Measurements from ENCODE around the gene DR1.

DR1 gene

GRCh38 chr1:93340090-93340489, 5.6 kb upstream of the DR1 start:
- Histone ChIP-seq H3K4me1 (ENCODE audit: control insufficient read depth, insufficient read depth, low read depth, low read length) (peaks cover 3% of the 10 kb centered on the region), H2AK5ac (ENCODE audit: low read length, severe bottlenecking) (no peak overlapping the region), H3K4ac (ENCODE audit: low read depth in 1 of 2, low read length in 2 of 2) (no peak overlapping the region), H2BK120ac (ENCODE audit: low read depth, low read length) (no peak overlapping the region), H3K4me2 (ENCODE audit: low read length, poor library complexity, severe bottlenecking) (no peak overlapping the region), H4K91ac (ENCODE audit: low read length) (no peak overlapping the region), H2BK12ac (ENCODE audit: low read length in 2 of 2) (no peak overlapping the region), H3K79me1 (replicated peaks; ENCODE audit: low read length, poor library complexity, severe bottlenecking) (peaks cover 6% of the 10 kb centered on the region), H2BK15ac (ENCODE audit: low read depth, poor library complexity, severe bottlenecking) (no peak overlapping the region), H3K14ac (ENCODE audit: low read length in 2 of 2) (no peak overlapping the region), H3K9ac (ENCODE audit: low read length) (no peak overlapping the region), H2AFZ (ENCODE audit: low read depth, low read length) (no peak overlapping the region), H3K27me3 (ENCODE audit: control insufficient read depth in 1 of 2, insufficient read depth in 1 of 2, low read length in 2 of 2) (no peaks in the 10 kb centered on the region), H4K8ac (ENCODE audit: low read length) (no peak overlapping the region), H3K18ac (ENCODE audit: low read depth in 1 of 2, low read length in 2 of 2) (no peak overlapping the region), H2BK5ac (ENCODE audit: low read depth, low read length, poor library complexity, severe bottlenecking) (no peak overlapping the region), H3K27ac (ENCODE audit: low read length, poor library complexity, severe bottlenecking) (no peak overlapping the region), H3K36me3 (ENCODE audit: control insufficient read depth in 1 of 2, insufficient read depth in 2 of 2, low read depth in 1 of 2, low read length in 2 of 2) (peaks cover 0 to 30% of the 10 kb centered on the region in 2 experiments), H3K4me3 (ENCODE audit: insufficient read depth in 1 of 2, low read depth in 1 of 2, low read length in 2 of 2) (no peak overlapping the region), H3K9me3 (ENCODE audit: control insufficient read depth, low read length) (no peaks in the 10 kb centered on the region), H3K23ac (ENCODE audit: low read length in 2 of 2) (no peak overlapping the region)
- DNase-seq: no peak

GRCh38 chr1:93344484-93344883, 1.2 kb upstream of the DR1 start:
- no peak overlapping the region for H3K4ac ChIP-seq (ENCODE audit: low read depth in 1 of 2, low read length in 2 of 2)
- no peak for DNase-seq
- no peak overlapping the region for H2BK15ac ChIP-seq (ENCODE audit: low read depth, poor library complexity, severe bottlenecking)
- no peak overlapping the region for H4K8ac ChIP-seq (ENCODE audit: low read length)
- peaks cover 2% of the 10 kb centered on the region for H3K4me1 ChIP-seq (ENCODE audit: control insufficient read depth, insufficient read depth, low read depth, low read length)
- no peak overlapping the region for H3K18ac ChIP-seq (ENCODE audit: low read depth in 1 of 2, low read length in 2 of 2)
- H3K36me3 ChIP-seq (ENCODE audit: control insufficient read depth in 1 of 2, insufficient read depth in 2 of 2, low read depth in 1 of 2, low read length in 2 of 2): no peaks in the 10 kb centered on the region
- no peak overlapping the region for H2AK5ac ChIP-seq (ENCODE audit: low read length, severe bottlenecking)
- no peak overlapping the region for H3K27ac ChIP-seq (ENCODE audit: low read length, poor library complexity, severe bottlenecking)
- no peaks in the 10 kb centered on the region for H3K9me3 ChIP-seq (ENCODE audit: control insufficient read depth, low read length)
- WGBS: 98% methylated on average over 3 of the region's 6 CpGs
- H3K27me3 ChIP-seq (ENCODE audit: control insufficient read depth in 1 of 2, insufficient read depth in 1 of 2, low read length in 2 of 2): no peaks in the 10 kb centered on the region
- H3K79me1 ChIP-seq (replicated peaks; ENCODE audit: low read length, poor library complexity, severe bottlenecking): peaks cover 4% of the 10 kb centered on the region
- no peak overlapping the region for H2BK5ac ChIP-seq (ENCODE audit: low read depth, low read length, poor library complexity, severe bottlenecking)
- no peak overlapping the region for H4K91ac ChIP-seq (ENCODE audit: low read length)
- no peak overlapping the region for H2AFZ ChIP-seq (ENCODE audit: low read depth, low read length)
- no peak overlapping the region for H2BK12ac ChIP-seq (ENCODE audit: low read length in 2 of 2)
- no peak overlapping the region for H3K14ac ChIP-seq (ENCODE audit: low read length in 2 of 2)
- H3K4me3 ChIP-seq (ENCODE audit: insufficient read depth in 1 of 2, low read depth in 1 of 2, low read length in 2 of 2): no peak overlapping the region
- no peak overlapping the region for H3K23ac ChIP-seq (ENCODE audit: low read length in 2 of 2)
- H2BK120ac ChIP-seq (ENCODE audit: low read depth, low read length): no peak overlapping the region
- no peak overlapping the region for H3K9ac ChIP-seq (ENCODE audit: low read length)
- no peak overlapping the region for H3K4me2 ChIP-seq (ENCODE audit: low read length, poor library complexity, severe bottlenecking)

- peak overlapping the region in 1 of 2 experiments; percentile 79 for H3K23ac ChIP-seq (ENCODE audit: low read length in 2 of 2)
- peak overlapping the region; percentile 53 for H3K4me2 ChIP-seq (ENCODE audit: low read length, poor library complexity, severe bottlenecking)
- peaks cover 0 to under 1% of the 10 kb centered on the region in 2 experiments for H3K36me3 ChIP-seq (ENCODE audit: control insufficient read depth in 1 of 2, insufficient read depth in 2 of 2, low read depth in 1 of 2, low read length in 2 of 2)
- H2BK15ac ChIP-seq (ENCODE audit: low read depth, poor library complexity, severe bottlenecking): no peak overlapping the region
- peak overlapping the region; percentile 92 for H4K8ac ChIP-seq (ENCODE audit: low read length)
- peak overlapping the region; percentile 45 for H2BK120ac ChIP-seq (ENCODE audit: low read depth, low read length)
- peak overlapping the region; percentile 71 to 95 for H3K4me3 ChIP-seq (ENCODE audit: insufficient read depth in 1 of 2, low read depth in 1 of 2, low read length in 2 of 2)
- H2AFZ ChIP-seq (ENCODE audit: low read depth, low read length): peak overlapping the region; percentile 68
- H3K18ac ChIP-seq (ENCODE audit: low read depth in 1 of 2, low read length in 2 of 2): peak overlapping the region; percentile 92 to 96
- peaks cover 2% of the 10 kb centered on the region for H3K4me1 ChIP-seq (ENCODE audit: control insufficient read depth, insufficient read depth, low read depth, low read length)
- peak overlapping the region; percentile 99 for H3K9ac ChIP-seq (ENCODE audit: low read length)
- H2BK12ac ChIP-seq (ENCODE audit: low read length in 2 of 2): no peak overlapping the region
- peak overlapping the region; percentile 92 for H4K91ac ChIP-seq (ENCODE audit: low read length)
- no peaks in the 10 kb centered on the region for H3K27me3 ChIP-seq (ENCODE audit: control insufficient read depth in 1 of 2, insufficient read depth in 1 of 2, low read length in 2 of 2)
- peaks cover 4% of the 10 kb centered on the region for H3K79me1 ChIP-seq (replicated peaks; ENCODE audit: low read length, poor library complexity, severe bottlenecking)
- H2AK5ac ChIP-seq (ENCODE audit: low read length, severe bottlenecking): peak overlapping the region; percentile 68
- no peak for DNase-seq
- H3K9me3 ChIP-seq (ENCODE audit: control insufficient read depth, low read length): no peaks in the 10 kb centered on the region
- H2BK5ac ChIP-seq (ENCODE audit: low read depth, low read length, poor library complexity, severe bottlenecking): peak overlapping the region; percentile 85
- peak overlapping the region; percentile 67 to 96 for H3K14ac ChIP-seq (ENCODE audit: low read length in 2 of 2)
- peak overlapping the region; percentile 97 for H3K27ac ChIP-seq (ENCODE audit: low read length, poor library complexity, severe bottlenecking)
- H3K4ac ChIP-seq (ENCODE audit: low read depth in 1 of 2, low read length in 2 of 2): peak overlapping the region; percentile 88 to 99
- 20% methylated on average over 10 of the region's 12 CpGs for WGBS
Measured at GRCh38 chr1:93344886-93345632, 648 bp upstream of the DR1 start.

GRCh38 chr1:93346421-93346993, 800 bp downstream of the DR1 start:
- peak overlapping the region; percentile 39 for H2BK120ac ChIP-seq (ENCODE audit: low read depth, low read length)
- peak overlapping the region; percentile 68 for H2AFZ ChIP-seq (ENCODE audit: low read depth, low read length)
- peak overlapping the region; percentile 99 for H3K9ac ChIP-seq (ENCODE audit: low read length)
- H2BK5ac ChIP-seq (ENCODE audit: low read depth, low read length, poor library complexity, severe bottlenecking): no peak overlapping the region
- peak overlapping the region; percentile 31 for H2AK5ac ChIP-seq (ENCODE audit: low read length, severe bottlenecking)
- H2BK15ac ChIP-seq (ENCODE audit: low read depth, poor library complexity, severe bottlenecking): peak overlapping the region; percentile 95
- H3K9me3 ChIP-seq (ENCODE audit: control insufficient read depth, low read length): no peaks in the 10 kb centered on the region
- no peak overlapping the region for H3K14ac ChIP-seq (ENCODE audit: low read length in 2 of 2)
- H4K8ac ChIP-seq (ENCODE audit: low read length): peak overlapping the region; percentile 87
- DNase-seq: peak; percentile 61
- H3K27me3 ChIP-seq (ENCODE audit: control insufficient read depth in 1 of 2, insufficient read depth in 1 of 2, low read length in 2 of 2): no peaks in the 10 kb centered on the region
- peak overlapping the region; percentile 74 to 95 for H3K23ac ChIP-seq (ENCODE audit: low read length in 2 of 2)
- H3K4ac ChIP-seq (ENCODE audit: low read depth in 1 of 2, low read length in 2 of 2): peak overlapping the region; percentile 56 to 79
- peak overlapping the region; percentile 92 for H3K4me2 ChIP-seq (ENCODE audit: low read length, poor library complexity, severe bottlenecking)
- peaks cover 4% of the 10 kb centered on the region for H3K4me1 ChIP-seq (ENCODE audit: control insufficient read depth, insufficient read depth, low read depth, low read length)
- H3K4me3 ChIP-seq (ENCODE audit: insufficient read depth in 1 of 2, low read depth in 1 of 2, low read length in 2 of 2): peak overlapping the region; percentile 86 to 95
- 0% methylated on average over 17 of the region's 22 CpGs for WGBS
- peak overlapping the region; percentile 48 for H3K27ac ChIP-seq (ENCODE audit: low read length, poor library complexity, severe bottlenecking)
- H3K79me1 ChIP-seq (replicated peaks; ENCODE audit: low read length, poor library complexity, severe bottlenecking): peaks cover 4% of the 10 kb centered on the region
- H4K91ac ChIP-seq (ENCODE audit: low read length): no peak overlapping the region
- no peak overlapping the region for H2BK12ac ChIP-seq (ENCODE audit: low read length in 2 of 2)
- peaks cover 0 to 3% of the 10 kb centered on the region in 2 experiments for H3K36me3 ChIP-seq (ENCODE audit: control insufficient read depth in 1 of 2, insufficient read depth in 2 of 2, low read depth in 1 of 2, low read length in 2 of 2)
- H3K18ac ChIP-seq (ENCODE audit: low read depth in 1 of 2, low read length in 2 of 2): peak overlapping the region in 1 of 2 experiments; percentile 97
